Breast epithelium (tissue), 4 donors: Measurements from ENCODE around the gene C20orf141. TPM values are rescaled to one million over a fixed set of nuclear protein-coding genes. Genes with fewer than 3 reads are reported as not detected.

ENCODE experiments used
- DNase-seq, 2 donors: peaks; one replicate each; pipeline ENCODE4 v3.0.0-alpha.2; 2019; ENCODE audit warnings: low spot score in 2 of 2
- H3K27ac ChIP-seq, 2 donors: fragments of 200-600 bp; sonication (generic) in 1 of 2; one replicate each; pipeline ENCODE4 v1.5.1; 2016 to 2019; ENCODE audit warnings: mild to moderate bottlenecking in 1 of 2
- H3K27me3 ChIP-seq, 2 donors: fragments of 200-600 bp; sonication (generic) in 1 of 2; one replicate each; pipeline versions ENCODE4 v1.5.1 to v1.6.0; 2017 to 2019; ENCODE audit warnings: control low read depth in 1 of 2, mild to moderate bottlenecking in 1 of 2
- H3K36me3 ChIP-seq: fragments of 200-600 bp; one replicate; pipeline ENCODE4 v1.5.1; 2019
- H3K4me1 ChIP-seq, 2 donors: fragments of 200-600 bp; sonication (generic); one replicate each; pipeline ENCODE4 v1.5.1; 2016 to 2019; ENCODE audit warnings: control low read depth in 1 of 2
- H3K4me3 ChIP-seq, 3 donors: fragments of 200-600 bp; sonication (generic); 1 replicate in 2 of 3; 2 replicates in 1 of 3; pipeline ENCODE4 v1.5.1; 2016 to 2019; ENCODE audit warnings: mild to moderate bottlenecking in 3 of 3, moderate library complexity in 2 of 3
- H3K9me3 ChIP-seq, 2 donors: fragments of 200-600 bp; sonication (generic) in 1 of 2; one replicate each; pipeline ENCODE4 v1.5.1; 2016 to 2019; ENCODE audit warnings: control low read depth in 1 of 2
- CTCF ChIP-seq, 3 donors: fragments of 450-650 bp; IDR thresholded peaks; one replicate each; pipeline ENCODE4 v1.5.1; 2016 to 2017; ENCODE audit warnings: antibody characterized with exemption in 3 of 3, mild to moderate bottlenecking in 3 of 3, moderate library complexity in 3 of 3
- POLR2A ChIP-seq: fragments of 450-650 bp; IDR thresholded peaks from one replicate; pipeline ENCODE4 v1.6.1; 2016; ENCODE audit warnings: antibody characterized with exemption, mild to moderate bottlenecking, moderate library complexity
- POLR2AphosphoS5 ChIP-seq, 3 donors: sonication (generic); formaldehyde crosslinking; IDR thresholded peaks; one replicate each; pipeline ENCODE4 v1.6.1; 2017; ENCODE audit warnings: antibody characterized with exemption in 3 of 3
- intact Hi-C: fragments of 100-400 bp; cut with DNase I; formaldehyde crosslinking; loops from one replicate; pipeline ENCODE4 v1.15.1; 2023; ENCODE audit warnings: low total_unique reads
- total RNA-seq, 3 donors: library from RNA; depleted of rRNA; stranded (reverse); fragments of >200 nt; gene quantifications; one replicate each; pipeline ENCODE4 v1.1.0, GENCODE V29; 2016

Gene C20orf141
- total RNA-seq, 3 donors from 2014 or later = not detected

DNA sequence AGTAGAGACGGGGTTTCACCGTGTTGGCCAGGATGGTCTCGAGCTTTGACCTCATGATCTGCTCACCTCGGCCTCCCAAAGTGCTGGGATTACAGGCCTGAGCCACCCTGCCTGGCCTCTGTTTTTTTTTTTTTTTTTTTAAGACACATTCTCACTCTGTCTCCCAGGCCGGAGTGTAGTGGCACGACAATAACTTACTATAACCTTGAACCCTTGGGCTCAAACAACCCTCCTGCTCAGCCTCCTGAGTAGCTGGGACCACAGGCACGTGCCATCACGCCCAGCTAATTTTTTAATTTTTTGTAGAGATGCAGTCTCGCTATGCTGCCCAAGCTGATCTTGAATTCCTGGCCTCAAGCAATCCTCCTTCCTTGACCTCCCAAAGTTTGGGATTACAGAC, 41.0 kb upstream of the C20orf141 start:
- no peak overlapping the region for H3K27ac ChIP-seq
- no peaks in the 10 kb centered on the region for H3K9me3 ChIP-seq
- H3K27me3 ChIP-seq = no peaks in the 10 kb centered on the region
- no peak overlapping the region for H3K4me3 ChIP-seq
- H3K4me1 ChIP-seq = no peaks in the 10 kb centered on the region
- H3K36me3 ChIP-seq = no peaks in the 10 kb centered on the region
- no peak for TF ChIP-seq POLR2A
- no peak for TF ChIP-seq CTCF (IDR thresholded peaks at IDR 0.05)
- no peak for DNase-seq
- intact Hi-C loops = no loop called here

GRCh38 chr20:2775139-2775538, 39.6 kb upstream of the C20orf141 start:
- H3K27ac ChIP-seq = no peak overlapping the region
- no peak overlapping the region for H3K4me3 ChIP-seq
- H3K9me3 ChIP-seq = no peaks in the 10 kb centered on the region
- intact Hi-C loops = no loop called here
- H3K36me3 ChIP-seq = no peaks in the 10 kb centered on the region
- DNase-seq = no peak
- H3K27me3 ChIP-seq = no peaks in the 10 kb centered on the region
- H3K4me1 ChIP-seq = no peaks in the 10 kb centered on the region
- TF ChIP-seq CTCF (IDR thresholded peaks at IDR 0.05) (no peak), POLR2A (no peak), POLR2AphosphoS5 (IDR thresholded peaks at IDR 0.05) (no peak)

DNA sequence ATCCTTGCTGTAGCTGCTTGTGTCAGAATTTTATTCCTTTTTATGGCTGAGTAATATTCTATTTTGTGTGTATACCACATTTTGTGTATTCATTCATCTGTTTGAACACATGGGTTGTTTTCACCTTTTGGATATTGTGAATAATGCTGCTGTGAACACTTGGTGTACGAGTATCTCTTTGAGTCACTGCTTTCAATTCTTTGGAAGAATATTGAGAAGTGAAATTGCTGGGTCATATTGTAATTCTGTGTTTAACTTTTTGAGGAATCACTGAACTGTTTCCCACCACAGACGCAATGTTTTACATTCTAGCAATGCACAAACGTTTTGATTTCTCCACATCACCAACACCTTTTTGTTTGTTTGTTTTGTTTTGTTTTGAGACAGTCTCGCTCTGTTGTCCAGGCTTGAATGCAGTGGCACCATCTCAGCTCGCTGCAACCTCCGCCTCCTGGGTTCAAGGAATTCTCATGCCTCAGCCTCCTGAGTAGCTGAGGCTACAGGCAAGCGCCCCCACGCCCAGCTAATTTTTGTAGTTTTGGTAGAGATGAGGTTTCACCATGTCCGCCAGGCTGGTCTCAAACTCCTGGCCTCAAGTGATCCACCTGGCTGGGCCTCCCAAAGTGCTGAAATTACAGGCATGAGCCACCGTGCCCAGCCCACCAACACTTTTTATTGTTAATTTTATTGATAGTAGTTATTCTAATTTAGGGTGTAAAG, 36.0 kb upstream of the C20orf141 start:
- Histone ChIP-seq H3K9me3 (no peaks in the 10 kb centered on the region), H3K4me1 (no peaks in the 10 kb centered on the region), H3K36me3 (no peaks in the 10 kb centered on the region), H3K4me3 (no peak overlapping the region), H3K27me3 (no peaks in the 10 kb centered on the region), H3K27ac (no peak overlapping the region)
- intact Hi-C loops = no loop called here
- TF ChIP-seq POLR2AphosphoS5 (IDR thresholded peaks at IDR 0.05) (no peak), CTCF (IDR thresholded peaks at IDR 0.05) (no peak), POLR2A (no peak)
- no peak for DNase-seq

DNA sequence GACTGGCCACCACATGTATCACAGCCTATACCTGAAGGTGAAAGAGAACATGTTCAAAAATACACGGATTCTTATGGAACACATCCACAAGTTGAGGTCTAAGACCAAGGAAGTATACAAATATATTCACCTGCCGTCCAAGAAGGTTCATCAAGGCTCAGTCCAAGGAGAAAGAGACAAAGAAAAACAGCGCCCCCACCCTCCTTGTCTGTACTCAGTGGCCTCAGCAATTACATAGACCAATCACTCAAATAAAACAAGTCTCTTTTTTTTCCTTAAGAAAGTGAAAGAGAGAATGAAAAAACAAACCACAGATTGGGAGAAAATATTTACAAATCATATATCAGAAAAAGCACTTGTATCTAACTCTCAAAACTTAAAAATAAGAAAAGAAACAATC, 33.8 kb upstream of the C20orf141 start:
- no peaks in the 10 kb centered on the region for H3K27me3 ChIP-seq

More for the DNA sequence above, 33.8 kb upstream of the C20orf141 start:
- Histone ChIP-seq H3K36me3 (no peaks in the 10 kb centered on the region), H3K9me3 (no peaks in the 10 kb centered on the region), H3K4me3 (no peak overlapping the region), H3K4me1 (no peaks in the 10 kb centered on the region), H3K27ac (no peak overlapping the region)
- TF ChIP-seq POLR2A = no peak
- no peak for TF ChIP-seq CTCF (IDR thresholded peaks at IDR 0.05)
- TF ChIP-seq POLR2AphosphoS5 (IDR thresholded peaks at IDR 0.05) = no peak
- intact Hi-C loops = no loop called here
- DNase-seq = no peak
